Erythroblast (primary cell): ENCODE measurements around the gene PPM1E.

Experiments used
- DNase-seq, 2 experiments: peaks; one replicate each; lab custom pipeline; 2025; lab: John Stamatoyannopoulos, UW
- GATA1 ChIP-seq: IDR thresholded peaks from 2 replicates; pipeline ENCODE4 v1.6.1; 2011; ENCODE audit warnings: low read depth, mild to moderate bottlenecking, control low read depth, low read length, moderate library complexity
- POLR2A ChIP-seq: IDR thresholded peaks from 2 replicates; pipeline ENCODE4 v1.6.1; 2011; ENCODE audit warnings: mild to moderate bottlenecking, low read length

PPM1E gene

GRCh38 chr17:58993311-58993710, 237.7 kb downstream of the PPM1E start:
- DNase-seq, result no peak
- no peak for TF ChIP-seq GATA1
- no peak for TF ChIP-seq POLR2A

DNA sequence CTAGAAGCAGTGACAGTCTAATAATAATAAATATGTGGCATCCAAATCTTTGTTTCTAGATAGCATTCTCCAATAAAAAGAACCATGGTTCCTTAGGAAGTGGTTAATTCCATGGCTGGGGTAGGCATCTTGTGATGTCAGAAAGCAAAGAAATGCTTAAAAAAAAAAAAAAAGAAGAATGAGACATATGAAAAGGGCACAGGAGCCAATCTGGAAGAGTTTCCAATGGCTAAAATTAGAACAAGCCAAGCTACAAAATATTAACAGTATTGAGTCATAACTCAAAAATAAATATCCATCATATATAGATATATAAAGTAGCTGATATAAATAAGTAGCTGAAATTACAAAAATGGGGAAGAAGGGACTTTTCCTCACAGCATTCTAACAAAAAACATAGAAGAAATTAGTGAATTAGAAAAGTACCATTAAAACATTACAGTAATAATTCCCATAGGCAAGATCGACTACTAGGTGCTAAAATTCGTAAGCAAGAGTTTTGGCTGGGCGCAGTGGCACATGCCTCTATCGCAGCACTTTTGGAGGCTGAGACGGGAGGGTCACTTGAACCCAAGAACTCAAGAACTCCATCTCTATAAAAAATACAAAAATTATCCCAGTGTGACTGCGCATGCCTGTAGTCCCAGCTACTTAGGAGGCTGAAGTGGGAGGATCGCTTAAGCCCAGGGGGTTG, 239.7 kb downstream of the PPM1E start:
- no peak for TF ChIP-seq GATA1
- TF ChIP-seq POLR2A, result no peak
- DNase-seq, result no peak

DNA sequence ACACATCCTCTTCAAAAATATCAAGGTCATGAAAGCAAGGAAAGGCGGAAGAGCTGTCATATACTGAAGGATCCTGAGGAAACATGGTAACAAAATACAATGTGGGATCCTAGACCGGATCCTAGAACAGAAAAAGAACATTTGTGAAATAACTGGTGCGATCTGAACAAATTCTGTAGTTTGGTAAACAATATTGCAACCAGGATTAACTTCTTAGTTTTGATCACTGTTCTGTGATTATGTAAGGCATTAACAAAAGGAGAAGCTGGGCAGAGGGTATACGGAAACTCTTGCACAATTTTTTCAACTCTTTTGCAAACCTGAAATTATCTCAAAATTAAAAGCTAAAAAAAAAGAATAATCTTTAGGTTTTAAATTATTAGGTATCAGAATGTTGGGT, 241.3 kb downstream of the PPM1E start:
- no peak for DNase-seq
- no peak for TF ChIP-seq POLR2A
- TF ChIP-seq GATA1, result no peak

GRCh38 chr17:58997756-58998553, 242.3 kb downstream of the PPM1E start:
- TF ChIP-seq POLR2A (no peak), GATA1 (no peak)
- no peak for DNase-seq

- TF ChIP-seq POLR2A (no peak), GATA1 (no peak)
- no peak for DNase-seq
These were observed 243.2 kb downstream of the PPM1E start for GRCh38 chr17:58998871-58999270.

GRCh38 chr17:58999500-58999899, 243.8 kb downstream of the PPM1E start:
- DNase-seq, result no peak
- TF ChIP-seq POLR2A (no peak), GATA1 (no peak)

GRCh38 chr17:59000022-59000421, 244.4 kb downstream of the PPM1E start:
- DNase-seq, result no peak
- TF ChIP-seq POLR2A (no peak), GATA1 (no peak)

GRCh38 chr17:59001158-59001814, 245.6 kb downstream of the PPM1E start:
- no peak for TF ChIP-seq POLR2A
- TF ChIP-seq GATA1, result no peak
- no peak for DNase-seq

DNA sequence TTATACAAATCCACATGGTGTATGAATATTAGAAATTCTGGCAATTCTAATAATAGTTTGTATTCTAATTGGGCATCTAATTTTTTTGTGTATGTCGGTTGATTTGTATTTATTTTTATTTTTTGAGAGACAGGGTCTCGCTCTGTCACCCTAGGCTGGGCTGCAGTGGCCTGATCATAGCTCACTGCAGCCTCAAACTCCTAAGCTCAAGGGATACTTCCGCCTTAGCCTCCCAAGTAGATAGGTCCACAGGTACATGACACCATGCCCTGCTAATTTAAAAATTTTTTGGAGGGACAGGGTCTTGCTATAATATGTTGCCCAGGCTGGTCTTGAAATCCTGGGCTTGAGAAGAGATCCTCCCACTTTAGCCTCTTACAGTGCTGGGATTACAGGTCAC, 246.5 kb downstream of the PPM1E start:
- TF ChIP-seq GATA1, result no peak
- TF ChIP-seq POLR2A, result no peak
- DNase-seq, result no peak

GRCh38 chr17:59002848-59003247, 247.2 kb downstream of the PPM1E start:
- no peak for TF ChIP-seq GATA1
- TF ChIP-seq POLR2A, result no peak
- DNase-seq, result no peak

- no peak for TF ChIP-seq POLR2A
- no peak for TF ChIP-seq GATA1
- no peak for DNase-seq
These were observed 248.2 kb downstream of the PPM1E start for GRCh38 chr17:59003860-59004259.

DNA sequence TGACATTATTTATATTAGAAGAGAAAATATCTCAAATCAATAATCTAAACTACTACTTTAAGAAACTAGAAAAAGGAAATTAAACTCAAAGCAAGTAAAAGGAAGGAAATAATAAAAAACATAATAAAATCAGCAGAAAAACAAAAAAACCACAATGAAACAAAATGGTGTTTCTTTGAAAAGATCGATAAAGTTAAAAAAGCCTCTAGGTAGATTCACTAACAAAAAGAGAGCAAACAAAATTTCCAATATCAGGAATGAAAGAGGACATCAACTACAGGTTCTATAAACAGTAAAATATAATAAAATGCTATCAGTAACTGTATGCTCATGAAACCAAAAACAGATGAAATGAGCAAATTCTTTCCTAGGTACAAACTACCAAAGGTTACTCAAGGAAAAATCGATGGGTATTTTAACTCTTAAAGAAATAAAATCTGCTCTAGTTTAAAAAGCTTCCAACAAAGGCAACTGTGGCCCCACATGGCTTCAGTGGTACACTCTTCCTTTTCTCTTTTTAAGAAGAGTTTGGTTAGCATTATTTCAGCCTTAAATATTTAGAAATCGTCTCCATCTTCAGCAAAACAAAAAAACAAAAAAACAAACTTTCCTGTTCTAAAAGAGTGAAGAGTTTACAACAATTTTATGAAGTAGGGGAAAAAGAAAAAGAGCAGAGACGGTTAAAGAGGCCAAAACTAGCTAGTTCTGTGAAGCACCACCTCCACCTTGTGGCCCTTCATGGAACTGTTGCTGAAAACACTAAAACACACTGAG, 248.9 kb downstream of the PPM1E start:
- TF ChIP-seq GATA1 (no peak), POLR2A (no peak)
- peak; percentile 71 to 87 for DNase-seq

DNA sequence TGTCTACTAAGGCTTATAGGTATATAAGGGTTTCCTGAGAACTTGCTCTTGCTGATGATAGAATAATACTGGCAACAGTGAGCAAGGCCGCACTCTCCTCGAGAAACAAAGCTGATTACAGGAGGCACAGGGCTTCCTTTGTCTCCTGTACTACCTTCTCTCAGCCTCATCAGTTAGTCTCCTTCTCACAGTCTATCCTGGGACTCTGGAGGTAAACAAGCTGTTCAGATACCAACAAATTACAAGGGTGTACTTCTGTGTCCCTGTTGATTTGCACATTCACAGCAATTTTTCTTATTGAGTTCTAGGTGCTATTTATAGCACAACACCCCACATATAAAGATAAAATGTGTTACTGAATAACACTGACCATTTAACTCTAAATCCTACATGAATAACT, 252.3 kb downstream of the PPM1E start:
- no peak for TF ChIP-seq POLR2A
- no peak for TF ChIP-seq GATA1
- no peak for DNase-seq
